DMS 273 (cell line): ENCODE results near the gene ASCL5.

ENCODE experiments used
- DNase-seq: peaks from one replicate; lab custom pipeline; 2025; ENCODE audit not compliant: unreplicated experiment; lab: John Stamatoyannopoulos, UW

Gene ASCL5

GRCh38 chr1:201137024-201137392 is 10.0 kb upstream of the ASCL5 start:
- DNase-seq: no peak

- DNase-seq: no peak
These were observed 9.5 kb upstream of the ASCL5 start for GRCh38 chr1:201136355-201137023.

- DNase-seq: no peak
These were observed 7.4 kb upstream of the ASCL5 start for GRCh38 chr1:201134405-201134804.

- no peak for DNase-seq
These were observed 4.4 kb upstream of the ASCL5 start for GRCh38 chr1:201131398-201131797.

- DNase-seq: no peak
These were observed 2.0 kb upstream of the ASCL5 start for GRCh38 chr1:201128962-201129361.

- DNase-seq: no peak
These were observed 1.5 kb upstream of the ASCL5 start for GRCh38 chr1:201128476-201128875.

GRCh38 chr1:201127755-201128455 is 921 bp upstream of the ASCL5 start:
- DNase-seq: no peak

GRCh38 chr1:201126463-201126831 is 537 bp downstream of the ASCL5 start:
- DNase-seq: no peak

GRCh38 chr1:201125800-201126199 is 1.2 kb downstream of the ASCL5 start:
- DNase-seq: no peak

GRCh38 chr1:201125019-201125418 is 2.0 kb downstream of the ASCL5 start:
- DNase-seq: peak; percentile 54

GRCh38 chr1:201123866-201124265 is 3.1 kb downstream of the ASCL5 start:
- DNase-seq: no peak

- no peak for DNase-seq
These were observed 4.5 kb downstream of the ASCL5 start for GRCh38 chr1:201122321-201122957.

- peak; percentile 65 for DNase-seq
These were observed 7.5 kb downstream of the ASCL5 start for GRCh38 chr1:201119206-201120197.

GRCh38 chr1:201116091-201116490 is 10.9 kb downstream of the ASCL5 start:
- DNase-seq: no peak

GRCh38 chr1:201115390-201115937 is 11.5 kb downstream of the ASCL5 start:
- DNase-seq: no peak

- peak; percentile 99 for DNase-seq
These were observed 12.5 kb downstream of the ASCL5 start for GRCh38 chr1:201114245-201115131.

GRCh38 chr1:201113451-201114244 is 13.3 kb downstream of the ASCL5 start:
- no peak for DNase-seq

- no peak for DNase-seq
These were observed 14.1 kb downstream of the ASCL5 start for GRCh38 chr1:201112926-201113325.

- no peak for DNase-seq
These were observed 14.7 kb downstream of the ASCL5 start, which contains the start of gene CACNA1S for GRCh38 chr1:201112173-201112731. Gene CACNA1S, minus strand, starts transcription at chr1:201112426. Its CDS starts 87 bp downstream, at chr1:201112339.
